HG02981 (cell line): ENCODE measurements around the gene CHRNA3.
"Not testable (repeated sequence)": the region's sequence is repeated elsewhere in the genome, so short reads cannot be mapped to it uniquely, and the experiment has no call there.

Experiments
- ATAC-seq: cut with Tn5 transposase; IDR thresholded peaks from one replicate; pipeline ENCODE4 v1.9.1; 2021; ENCODE audit warnings: mild to moderate bottlenecking, moderate library complexity; ENCODE audit not compliant: unreplicated experiment

CHRNA3 gene

GRCh38 chr15:78564743-78565096, 56.1 kb downstream of the CHRNA3 start:
- ATAC-seq: peak; percentile 7

- no peak for ATAC-seq
These were observed 57.7 kb downstream of the CHRNA3 start for GRCh38 chr15:78563092-78563491.

GRCh38 chr15:78561490-78561889, 59.3 kb downstream of the CHRNA3 start:
- no peak for ATAC-seq

- not testable (repeated sequence) for ATAC-seq
These were observed 60.6 kb downstream of the CHRNA3 start for GRCh38 chr15:78560201-78560600.

- no peak for ATAC-seq
These were observed 68.2 kb downstream of the CHRNA3 start for GRCh38 chr15:78552597-78552996.

- no peak for ATAC-seq
These were observed 68.9 kb downstream of the CHRNA3 start for GRCh38 chr15:78551902-78552301.

GRCh38 chr15:78550815-78551214, 70.0 kb downstream of the CHRNA3 start:
- ATAC-seq: no peak

GRCh38 chr15:78550194-78550593, 70.6 kb downstream of the CHRNA3 start:
- ATAC-seq: no peak
